ENCODE results near the gene VSTM2B. TPM values are rescaled to one million over a fixed set of nuclear protein-coding genes. Genes with fewer than 3 reads are reported as not detected.

The VSTM2B gene
- total and polyA plus RNA-seq, 10 donors = not detected

DNA sequence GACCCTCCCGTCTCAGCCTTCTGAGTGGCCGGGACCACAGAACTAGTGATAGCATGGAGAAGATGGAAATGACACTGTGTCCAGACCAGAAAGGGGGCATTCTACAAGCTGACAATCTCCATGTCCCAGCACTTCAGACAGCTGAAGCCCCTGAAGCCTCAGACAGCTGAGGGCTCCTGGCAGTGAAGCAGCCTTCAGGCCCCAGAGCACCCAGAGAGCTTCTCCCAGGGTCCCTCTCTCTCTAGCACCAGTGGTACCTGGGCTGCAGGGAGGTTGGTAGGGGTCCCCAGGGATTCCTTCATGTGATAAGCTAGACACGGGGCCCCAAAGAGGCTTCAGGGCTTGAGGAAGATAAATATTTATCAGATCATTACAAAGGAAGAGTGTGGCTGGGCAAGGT lies 72.7 kb downstream of the VSTM2B start:
- H3K27me3 ChIP-seq (replicated peaks in 1 of 7) = peaks cover 0 to 44% (median 18%) of the 10 kb centered on the region in 7 donors
- H3K4me3 ChIP-seq = no peak overlapping the region
- 67 to 82% (median 74%) methylated on average over 3 of the region's 3 CpGs for WGBS, 5 donors
- H3K27ac ChIP-seq = no peak overlapping the region
- no peak for TF ChIP-seq POLR2A (IDR thresholded peaks at IDR 0.05)
- TF ChIP-seq, protein P1, sequence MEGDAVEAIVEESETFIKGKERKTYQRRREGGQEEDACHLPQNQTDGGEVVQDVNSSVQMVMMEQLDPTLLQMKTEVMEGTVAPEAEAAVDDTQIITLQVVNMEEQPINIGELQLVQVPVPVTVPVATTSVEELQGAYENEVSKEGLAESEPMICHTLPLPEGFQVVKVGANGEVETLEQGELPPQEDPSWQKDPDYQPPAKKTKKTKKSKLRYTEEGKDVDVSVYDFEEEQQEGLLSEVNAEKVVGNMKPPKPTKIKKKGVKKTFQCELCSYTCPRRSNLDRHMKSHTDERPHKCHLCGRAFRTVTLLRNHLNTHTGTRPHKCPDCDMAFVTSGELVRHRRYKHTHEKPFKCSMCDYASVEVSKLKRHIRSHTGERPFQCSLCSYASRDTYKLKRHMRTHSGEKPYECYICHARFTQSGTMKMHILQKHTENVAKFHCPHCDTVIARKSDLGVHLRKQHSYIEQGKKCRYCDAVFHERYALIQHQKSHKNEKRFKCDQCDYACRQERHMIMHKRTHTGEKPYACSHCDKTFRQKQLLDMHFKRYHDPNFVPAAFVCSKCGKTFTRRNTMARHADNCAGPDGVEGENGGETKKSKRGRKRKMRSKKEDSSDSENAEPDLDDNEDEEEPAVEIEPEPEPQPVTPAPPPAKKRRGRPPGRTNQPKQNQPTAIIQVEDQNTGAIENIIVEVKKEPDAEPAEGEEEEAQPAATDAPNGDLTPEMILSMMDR (IDR thresholded peaks at IDR 0.05 in 8 of 11, conservative IDR thresholded peaks at IDR 0.05 in 3 of 11) = no peak
- no peak for TF ChIP-seq POLR2AphosphoS5 (IDR thresholded peaks at IDR 0.05)
- H3K9me3 ChIP-seq = no peaks in the 10 kb centered on the region
- intact Hi-C loops (cut with DNase I; ENCODE audit: low total_unique reads) = no loop called here
- DNase-seq = peak; percentile 57
- no peaks in the 10 kb centered on the region for H3K36me3 ChIP-seq
- no peaks in the 10 kb centered on the region for H3K4me1 ChIP-seq

DNA sequence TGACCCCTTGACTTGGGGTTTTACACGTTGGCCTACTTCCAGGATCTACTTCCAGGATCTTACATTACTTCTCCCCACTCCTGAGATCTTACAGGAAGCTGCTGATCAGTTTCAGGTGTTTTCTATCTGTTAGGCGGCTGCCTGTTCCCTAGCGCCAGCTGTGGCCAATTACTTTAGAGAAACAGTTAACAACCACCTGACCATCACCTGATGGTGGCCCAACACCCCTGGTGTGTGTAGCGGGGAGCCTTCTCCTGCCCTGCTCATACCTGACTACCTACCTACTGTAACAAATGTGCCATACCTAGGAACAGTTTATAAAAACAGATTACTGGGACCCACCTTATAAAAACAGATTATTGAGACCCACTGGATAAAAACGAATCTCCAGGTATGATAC lies 77.5 kb downstream of the VSTM2B start:
- H3K27me3 ChIP-seq (replicated peaks in 1 of 7) = peaks cover 0 to 1% (median 0%) of the 10 kb centered on the region in 7 donors
- DNase-seq = peak; percentile 61
- peaks cover 0 to under 1% (median 0%) of the 10 kb centered on the region in 6 donors for H3K36me3 ChIP-seq
- peaks cover 16 to 30% (median 22%) of the 10 kb centered on the region in 6 donors for H3K4me1 ChIP-seq
- TF ChIP-seq POLR2A (IDR thresholded peaks at IDR 0.05) (no peak), POLR2AphosphoS5 (IDR thresholded peaks at IDR 0.05) (no peak)
- TF ChIP-seq, protein P1 (IDR thresholded peaks at IDR 0.05 in 8 of 11, conservative IDR thresholded peaks at IDR 0.05 in 3 of 11) = no peak
- intact Hi-C loops (cut with DNase I; ENCODE audit: low total_unique reads) = no loop called here
- no peak overlapping the region for H3K4me3 ChIP-seq
- H3K27ac ChIP-seq = no peak overlapping the region
- no peaks in the 10 kb centered on the region for H3K9me3 ChIP-seq
- 77 to 91% (median 83%) methylated on average over 5 of the region's 5 CpGs for WGBS, 5 donors

DNA sequence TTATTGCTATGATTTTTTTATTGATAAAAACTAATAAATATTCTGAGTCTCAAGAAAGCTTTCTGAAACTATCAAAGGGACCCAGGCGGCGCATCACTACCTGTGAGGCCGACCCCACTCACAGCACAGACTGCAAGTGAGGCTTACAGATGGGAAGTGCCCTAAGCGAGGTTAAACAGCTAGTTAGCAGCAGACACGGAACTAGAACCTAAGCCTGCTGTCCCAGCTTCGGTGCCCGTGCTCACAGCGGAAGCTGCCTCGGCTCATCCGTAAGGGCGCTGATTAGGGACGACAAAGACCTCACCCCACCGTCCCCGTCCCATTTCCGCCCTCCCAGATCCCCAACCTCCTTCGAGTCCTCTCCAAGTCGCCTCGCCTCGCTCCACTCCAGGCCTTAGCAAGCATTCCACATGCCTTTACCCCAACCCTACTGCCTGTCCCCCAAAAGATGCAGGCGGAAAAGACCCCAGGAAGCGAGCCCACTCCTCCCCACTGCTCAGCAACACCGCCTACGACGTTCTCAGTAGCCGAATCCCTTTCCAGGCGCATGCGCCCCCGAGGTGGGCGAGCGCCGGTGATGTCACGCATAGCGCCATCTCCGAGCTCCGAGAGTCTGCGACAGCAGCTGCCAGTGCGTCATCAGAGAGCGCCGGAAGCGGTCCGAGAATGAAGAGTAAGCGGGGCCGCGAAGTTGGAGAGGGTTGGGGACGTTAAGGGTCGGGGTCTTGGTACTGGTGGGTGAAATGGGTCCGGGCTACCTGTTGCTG lies 80.0 kb downstream of the VSTM2B start, which contains the start of gene POP4:
TSS of gene POP4 (plus strand) at position 631 of the 767 bp plus-strand sequence. CDS start at position 667, 36 bp downstream.
- H3K27me3 ChIP-seq (replicated peaks in 1 of 7) = no peaks in the 10 kb centered on the region
- WGBS, 5 donors = 0 to 1% (median 1%) methylated on average over 45 to 47 of the region's 47 CpGs
- intact Hi-C loops (cut with DNase I; ENCODE audit: low total_unique reads) = no loop called here
- H3K9me3 ChIP-seq = no peaks in the 10 kb centered on the region
- DNase-seq = peak; percentile 99
- H3K4me1 ChIP-seq = peaks cover 16 to 49% (median 32%) of the 10 kb centered on the region in 6 donors
- peak within 1 kb of the TSS; percentile 49 to 87 (median 76) for H3K4me3 ChIP-seq
- TF ChIP-seq, protein P1 (IDR thresholded peaks at IDR 0.05 in 8 of 11, conservative IDR thresholded peaks at IDR 0.05 in 3 of 11) = peak in 1 of 11 experiments; percentile 19
- TF ChIP-seq POLR2A (IDR thresholded peaks at IDR 0.05) (peak; percentile 91 to 98 (median 94)), POLR2AphosphoS5 (IDR thresholded peaks at IDR 0.05) (peak; percentile 100)
- H3K36me3 ChIP-seq = peaks cover 0 to 26% (median 16%) of the 10 kb centered on the region in 6 donors
- H3K27ac ChIP-seq = peak within 1 kb of the TSS; percentile 95 to 99 (median 98)

DNA sequence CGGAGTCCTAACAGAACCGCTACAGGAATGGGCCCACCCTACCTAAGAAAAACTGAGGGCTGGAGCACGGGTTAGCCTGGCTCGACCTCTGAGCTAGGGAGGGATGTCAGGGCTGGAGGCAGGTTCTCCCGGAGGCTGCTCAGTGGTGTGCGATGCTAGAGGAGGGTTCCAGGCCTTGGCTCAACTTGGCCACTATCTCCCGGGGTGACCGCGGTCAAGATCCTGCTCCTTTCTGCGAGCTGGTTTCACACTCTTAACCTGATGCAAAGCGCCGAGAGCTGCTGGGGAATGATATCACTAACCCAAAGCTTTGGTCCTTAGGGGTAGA lies 80.6 kb downstream of the VSTM2B start:
- peaks cover 0 to 31% (median 18%) of the 10 kb centered on the region in 6 donors for H3K36me3 ChIP-seq
- DNase-seq = no peak
- peak overlapping the region; percentile 95 to 99 (median 98) for H3K27ac ChIP-seq
- no peaks in the 10 kb centered on the region for H3K27me3 ChIP-seq (replicated peaks in 1 of 7)
- H3K9me3 ChIP-seq = no peaks in the 10 kb centered on the region
- intact Hi-C loops (cut with DNase I; ENCODE audit: low total_unique reads) = no loop called here
- no peak for TF ChIP-seq POLR2AphosphoS5 (IDR thresholded peaks at IDR 0.05)
- TF ChIP-seq, protein P1 (IDR thresholded peaks at IDR 0.05 in 8 of 11, conservative IDR thresholded peaks at IDR 0.05 in 3 of 11) = no peak
- TF ChIP-seq POLR2A (IDR thresholded peaks at IDR 0.05) = no peak
- H3K4me1 ChIP-seq = peaks cover 16 to 54% (median 37%) of the 10 kb centered on the region in 6 donors
- peak overlapping the region; percentile 49 to 87 (median 76) for H3K4me3 ChIP-seq
- WGBS, 5 donors = 0 to 1% (median 1%) methylated on average over 11 to 12 of the region's 12 CpGs

All from spleen (tissue), 11 donors.